ENCODE results near the gene VPS37B.

The VPS37B gene

GRCh38 chr12:122852336-122853275 is 43.3 kb downstream of the VPS37B start:
- DNase-seq (ENCODE audit: low read depth): no peak

GRCh38 chr12:122851820-122852219 is 44.1 kb downstream of the VPS37B start:
- no peak for DNase-seq (ENCODE audit: low read depth)

- DNase-seq (ENCODE audit: low read depth): no peak
Observed at GRCh38 chr12:122850695-122851350, 45.1 kb downstream of the VPS37B start.

GRCh38 chr12:122850048-122850445 is 45.9 kb downstream of the VPS37B start:
- DNase-seq (ENCODE audit: low read depth): no peak

- no peak for DNase-seq (ENCODE audit: low read depth)
Observed at GRCh38 chr12:122849352-122850047, 46.4 kb downstream of the VPS37B start.

- DNase-seq (ENCODE audit: low read depth): no peak
Observed at GRCh38 chr12:122848471-122849351, 47.2 kb downstream of the VPS37B start.

DNA sequence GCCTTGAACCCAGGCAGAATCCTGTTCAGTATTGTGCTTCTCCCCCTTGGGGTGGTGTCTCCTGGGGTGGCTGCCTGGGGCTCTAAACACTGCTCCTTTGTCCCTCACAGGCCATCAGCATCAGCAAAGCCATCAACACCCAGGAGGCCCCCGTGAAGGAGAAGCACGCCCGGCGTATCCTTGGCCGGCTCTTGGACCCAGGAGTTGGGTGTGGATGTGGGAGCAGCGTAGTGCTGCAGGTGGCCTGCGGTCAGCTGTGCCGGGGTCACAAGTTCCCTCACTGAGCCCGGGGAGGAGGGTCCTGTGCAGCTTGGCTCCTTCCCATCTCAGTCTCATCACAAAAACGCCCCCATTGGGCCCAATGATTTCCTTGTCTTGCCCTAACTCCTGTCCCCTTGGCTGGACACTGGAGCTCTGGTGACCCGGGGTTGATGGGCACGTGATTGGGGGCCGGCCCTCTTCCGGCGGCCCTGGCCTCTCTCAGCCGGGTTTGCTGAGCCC is 48.0 kb downstream of the VPS37B start:
- DNase-seq (ENCODE audit: low read depth): no peak

DNA sequence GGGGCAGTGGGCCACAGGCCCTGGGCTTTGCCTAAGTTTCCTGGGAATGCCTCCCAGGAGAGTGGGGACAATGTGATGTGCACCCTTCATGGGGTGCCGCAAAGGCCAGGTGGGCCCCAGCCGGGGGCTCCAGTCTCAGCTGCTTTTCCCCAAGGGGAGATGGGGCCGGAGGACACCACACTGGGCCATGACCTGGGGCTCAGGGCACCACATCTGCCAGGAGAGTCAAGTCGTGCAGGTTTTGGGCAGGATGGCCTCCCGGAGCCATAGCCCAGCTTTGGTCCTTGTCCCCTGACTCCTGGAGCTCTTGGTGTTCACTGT is 48.4 kb downstream of the VPS37B start:
- no peak for DNase-seq (ENCODE audit: low read depth)

- no peak for DNase-seq (ENCODE audit: low read depth)
Observed at GRCh38 chr12:122846622-122847515, 49.1 kb downstream of the VPS37B start.

DNA sequence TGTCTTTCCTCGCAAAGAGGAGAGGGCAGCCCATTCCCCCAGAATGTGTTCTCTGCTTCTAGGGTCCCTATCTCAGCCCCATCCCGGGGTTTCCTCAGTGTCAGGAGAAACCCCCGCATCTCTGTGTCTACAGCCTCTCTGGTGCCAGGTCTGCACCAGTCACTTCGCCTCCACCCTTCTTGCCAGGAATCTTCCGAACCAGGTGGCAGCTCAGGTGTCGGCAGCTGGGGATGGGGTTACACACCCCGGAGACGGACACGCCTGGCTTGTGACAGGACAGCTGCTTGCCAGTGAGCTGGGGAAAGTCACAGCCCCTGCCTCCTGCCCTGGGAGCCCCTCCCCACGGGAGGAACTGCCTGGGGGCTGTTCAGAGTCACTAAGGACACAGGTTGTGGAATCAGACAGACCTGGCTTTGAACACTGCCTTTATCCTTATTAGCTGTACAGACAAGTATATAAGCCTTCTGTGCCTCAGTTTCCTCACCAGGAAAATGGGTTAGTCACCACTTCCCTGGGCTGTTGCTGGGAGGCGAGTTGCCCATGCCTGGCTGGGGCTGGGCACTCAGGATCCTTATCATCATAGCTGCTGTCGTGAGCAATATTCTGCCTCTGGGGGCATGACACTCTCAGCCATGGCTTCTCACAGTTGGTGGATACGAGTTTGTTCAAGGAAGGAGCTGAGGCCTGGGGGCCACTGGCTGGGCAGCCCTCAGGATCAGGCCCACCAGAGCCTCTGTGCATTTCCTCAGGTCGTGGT is 49.9 kb downstream of the VPS37B start:
- no peak for DNase-seq (ENCODE audit: low read depth)

DNA sequence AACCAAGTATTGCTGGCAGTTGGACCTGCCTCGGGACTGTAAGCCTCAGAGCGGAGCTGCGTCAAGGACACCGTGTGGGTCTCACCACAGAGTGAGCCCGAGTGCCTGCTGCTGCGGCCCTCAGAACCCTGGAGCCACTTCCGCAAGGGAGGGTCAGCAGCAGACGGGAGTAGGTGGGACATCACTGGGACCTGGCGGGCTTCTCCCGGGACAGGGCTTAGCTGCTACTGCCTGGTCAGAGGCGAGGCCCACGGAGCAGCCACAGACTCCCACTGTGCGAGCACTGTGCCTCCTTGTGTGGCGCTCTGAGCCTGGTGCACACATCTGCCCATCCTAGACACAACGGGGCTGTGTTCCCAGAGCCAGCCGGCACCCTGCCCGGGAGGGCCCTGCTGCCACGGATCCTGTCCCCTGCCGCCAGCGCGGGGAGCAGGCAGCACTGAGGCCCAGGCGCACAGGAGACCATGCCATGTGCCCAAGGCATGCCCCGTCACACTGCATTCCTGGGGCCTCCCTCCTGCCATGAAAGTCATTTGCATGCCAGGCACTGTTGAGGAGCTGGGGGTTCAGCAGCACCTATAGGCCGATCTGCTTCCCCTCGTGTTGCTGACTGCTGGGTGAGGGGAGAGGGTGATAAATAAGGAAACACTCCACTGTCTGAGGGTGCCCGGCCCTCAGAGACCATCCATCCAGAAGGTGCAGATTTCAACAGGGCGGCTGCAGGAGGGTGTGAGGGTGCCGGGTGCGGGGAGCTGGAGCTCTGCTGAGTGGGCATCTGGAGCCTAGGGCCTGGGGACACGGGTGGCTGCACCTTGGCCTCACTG is 50.7 kb downstream of the VPS37B start:
- DNase-seq (ENCODE audit: low read depth): no peak

DNA sequence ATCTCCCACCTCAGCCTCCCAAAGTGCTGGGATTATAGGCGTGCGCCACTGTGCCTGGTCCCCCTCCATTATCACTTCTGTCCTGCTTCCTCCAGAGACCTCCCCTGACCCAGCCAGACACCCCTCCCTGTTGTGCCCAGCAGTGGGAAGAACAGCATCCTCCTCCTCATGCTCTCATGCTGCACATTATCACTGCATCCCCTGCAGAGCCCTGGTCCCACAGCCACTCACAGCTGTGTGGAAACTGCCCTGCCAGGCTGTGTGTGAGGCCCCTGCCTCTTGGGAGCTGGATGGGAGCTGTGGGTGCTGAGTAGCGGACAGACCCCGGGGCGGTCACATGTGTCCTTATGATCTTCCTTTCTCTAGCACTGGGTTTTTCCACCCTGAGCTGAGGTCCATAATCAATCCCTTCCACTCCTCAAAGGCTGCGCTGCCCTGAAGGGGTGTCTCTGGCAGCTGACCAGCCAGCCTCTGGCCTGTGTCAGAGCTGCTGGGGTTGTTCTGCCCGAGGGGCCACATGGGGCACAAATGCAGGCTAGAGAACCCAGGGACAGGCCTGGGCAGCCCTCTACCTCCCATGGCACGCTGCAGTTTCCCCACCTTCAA is 51.5 kb downstream of the VPS37B start:
- no peak for DNase-seq (ENCODE audit: low read depth)

- DNase-seq (ENCODE audit: low read depth): no peak
Observed at GRCh38 chr12:122843455-122843854, 52.5 kb downstream of the VPS37B start.

- DNase-seq (ENCODE audit: low read depth): no peak
Observed at GRCh38 chr12:122842505-122843405, 53.2 kb downstream of the VPS37B start.

- DNase-seq (ENCODE audit: low read depth): no peak
Observed at GRCh38 chr12:122841544-122842321, 54.2 kb downstream of the VPS37B start.

Measured in T follicular helper cell (primary cell).